HG03097 (cell line): ENCODE measurements around the gene ZNF576.
"Not testable (repeated sequence)": the region's sequence is repeated elsewhere in the genome, so short reads cannot be mapped to it uniquely, and the experiment has no call there.

Experiments
- ATAC-seq: cut with Tn5 transposase; IDR thresholded peaks from one replicate; pipeline ENCODE4 v1.9.1; 2021; ENCODE audit not compliant: unreplicated experiment, low FRiP score

Gene ZNF576

GRCh38 chr19:43598445-43599240 is 2.2 kb downstream of the ZNF576 start:
- ATAC-seq: no peak

GRCh38 chr19:43599635-43600295 is 3.4 kb downstream of the ZNF576 start:
- ATAC-seq: no peak

GRCh38 chr19:43600326-43600725 is 3.9 kb downstream of the ZNF576 start:
- ATAC-seq: not testable (repeated sequence)

GRCh38 chr19:43605875-43606568 is 9.6 kb downstream of the ZNF576 start:
- ATAC-seq: no peak

- ATAC-seq: no peak
Observed at GRCh38 chr19:43606569-43607229, 10.3 kb downstream of the ZNF576 start.

- no peak for ATAC-seq
Observed at GRCh38 chr19:43607238-43608205, 11.1 kb downstream of the ZNF576 start.

- ATAC-seq: no peak
Observed at GRCh38 chr19:43609872-43610271, 13.5 kb downstream of the ZNF576 start.

GRCh38 chr19:43610493-43610892 is 14.1 kb downstream of the ZNF576 start:
- ATAC-seq: no peak

GRCh38 chr19:43611788-43612187 is 15.4 kb downstream of the ZNF576 start, which contains the start of gene SRRM5:
Gene SRRM5 (plus strand): TSS chr19:43612088. CDS start chr19:43612122, 34 bp downstream.
- no peak for ATAC-seq

- ATAC-seq: no peak
Observed at GRCh38 chr19:43612374-43612773, 16.0 kb downstream of the ZNF576 start.

- no peak for ATAC-seq
Observed at GRCh38 chr19:43616306-43616705, 19.9 kb downstream of the ZNF576 start.

GRCh38 chr19:43616954-43617353 is 20.6 kb downstream of the ZNF576 start:
- ATAC-seq: no peak

- ATAC-seq: peak; percentile 26
Observed at GRCh38 chr19:43618921-43619261, 22.5 kb downstream of the ZNF576 start.

GRCh38 chr19:43619262-43620060 is 23.1 kb downstream of the ZNF576 start, which contains the start of gene ZNF428:
Gene ZNF428 (minus strand): TSS chr19:43619629. CDS start chr19:43614304, 5,325 bp downstream.
- peak; percentile 67 for ATAC-seq

- no peak for ATAC-seq
Observed at GRCh38 chr19:43620061-43621001, 23.9 kb downstream of the ZNF576 start.

GRCh38 chr19:43622070-43622469 is 25.7 kb downstream of the ZNF576 start:
- ATAC-seq: no peak

GRCh38 chr19:43622956-43623355 is 26.6 kb downstream of the ZNF576 start:
- no peak for ATAC-seq
